ENCODE data around the gene GINM1.

GINM1 gene

GRCh38 chr6:149600508-149600907 is 34.3 kb downstream of the GINM1 start:
- no peak for DNase-seq

- DNase-seq = no peak
Measured at GRCh38 chr6:149608381-149608982, 42.3 kb downstream of the GINM1 start.

- DNase-seq = no peak
Measured at GRCh38 chr6:149614337-149614736, 48.2 kb downstream of the GINM1 start.

GRCh38 chr6:149615805-149616204 is 49.6 kb downstream of the GINM1 start:
- DNase-seq = no peak

GRCh38 chr6:149627672-149628071 is 61.5 kb downstream of the GINM1 start:
- DNase-seq = no peak

GRCh38 chr6:149628875-149629510 is 62.8 kb downstream of the GINM1 start:
- no peak for DNase-seq

GRCh38 chr6:149634315-149634714 is 68.1 kb downstream of the GINM1 start:
- no peak for DNase-seq

- no peak for DNase-seq
Measured at GRCh38 chr6:149636124-149636523, 69.9 kb downstream of the GINM1 start.
